Panc1 (cell line): ENCODE results near the gene NHEJ1. TPM values are rescaled to one million over a fixed set of nuclear protein-coding genes. Genes with fewer than 3 reads are reported as not detected.

Experiments
- ATAC-seq: fragments of 200-7000 bp; cut with Tn5 transposase; 2 replicates; pipeline ENCODE4 v1.9.1; 2020; ENCODE audit warnings: mild to moderate bottlenecking, moderate library complexity
- BruUV-seq: library from RNA; stranded (reverse); fragments of 400-500 nt; replicated peaks from 2 replicates; lab custom pipeline; 2021; lab: Mats Ljungman, UMichigan
- CTCF ChIA-PET: fragments of 300-600 bp; sonication (Branson Sonifier 250); formaldehyde crosslinking; loops from one replicate; lab custom pipeline; 2022; ENCODE audit warnings: antibody characterized with exemption; lab: Charles Lee
- POLR2A ChIA-PET: fragments of 300-600 bp; sonication (Branson Sonifier 250); formaldehyde crosslinking; loops from one replicate; lab custom pipeline; 2022; ENCODE audit warnings: antibody characterized with exemption; lab: Charles Lee
- DNase-seq: peaks from one replicate; pipeline ENCODE4 v3.0.0-alpha.2; 2010; ENCODE audit warnings: low read depth, low spot score
- H3K27ac ChIP-seq: 2 replicates; pipeline ENCODE4 v1.5.1; 2011; ENCODE audit warnings: mild to moderate bottlenecking, low read length, inconsistent platforms
- H3K27me3 ChIP-seq: fragments of 200-500 bp; sonication (Bioruptor generic); 2 replicates; pipeline ENCODE4 v1.6.0; 2014; ENCODE audit warnings: low read length, inconsistent platforms; ENCODE audit not compliant: control insufficient read depth, insufficient read depth
- H3K36me3 ChIP-seq: fragments of 200-500 bp; sonication (Bioruptor generic); 2 replicates; pipeline ENCODE4 v1.5.1; 2014; ENCODE audit warnings: inconsistent platforms, mild to moderate bottlenecking, low read length, moderate library complexity; ENCODE audit not compliant: control insufficient read depth, insufficient read depth
- H3K4me1 ChIP-seq: 2 replicates; pipeline ENCODE4 v1.5.1; 2011; ENCODE audit warnings: inconsistent platforms, mild to moderate bottlenecking, low read length, moderate library complexity; ENCODE audit not compliant: control insufficient read depth, insufficient read depth
- H3K4me3 ChIP-seq, 2 experiments: 2 replicates each; pipeline ENCODE4 v1.5.1; 2011 to 2012; ENCODE audit warnings: low read depth in 2 of 2, low read length in 2 of 2, mild to moderate bottlenecking in 2 of 2, inconsistent platforms in 1 of 2, moderate library complexity in 1 of 2
- H3K9me3 ChIP-seq: fragments of 200-500 bp; sonication (Bioruptor generic); 2 replicates; pipeline ENCODE4 v1.5.1; 2014; ENCODE audit warnings: low read depth, mild to moderate bottlenecking, inconsistent platforms, low read length, moderate library complexity; ENCODE audit not compliant: control insufficient read depth, insufficient read depth
- POLR2AphosphoS5 ChIP-seq: IDR thresholded peaks from 2 replicates; pipeline ENCODE4 v1.6.1; 2012; ENCODE audit warnings: mild to moderate bottlenecking, low read depth, low read length, moderate library complexity
- SIN3A ChIP-seq: IDR thresholded peaks from 2 replicates; pipeline ENCODE4 v1.6.1; 2012; ENCODE audit warnings: low read depth, mild to moderate bottlenecking, low read length, moderate library complexity, borderline replicate concordance; ENCODE audit not compliant: insufficient read depth
- TCF7L2 ChIP-seq: IDR thresholded peaks from 2 replicates; pipeline ENCODE4 v1.6.1; 2011; ENCODE audit warnings: mild to moderate bottlenecking, low read depth, low read length, inconsistent platforms
- in situ Hi-C: cut with HindIII; loops from 2 replicates; pipeline ENCODE4 v1.10.0; 2016; ENCODE audit warnings: low sequenced_read_pairs, low pct_unique_long_range_greater_than_20kb
- intact Hi-C: fragments of 100-400 bp; cut with micrococcal nuclease; formaldehyde crosslinking; loops from one replicate; pipeline ENCODE4 v1.10.0; 2022; ENCODE audit not compliant: unreplicated experiment
- total RNA-seq: library from RNA; stranded (reverse); gene quantifications from one replicate; pipeline ENCODE4 v1.2.1, GENCODE V29; 2021; ENCODE audit not compliant: unreplicated experiment
- TF ChIP-seq, protein P1 (sequence below): fragments of 450-650 bp; IDR thresholded peaks from 2 replicates; pipeline ENCODE4 v1.5.1; 2017; ENCODE audit warnings: mild to moderate bottlenecking
- TF ChIP-seq, protein P2 (sequence below), 2 experiments: IDR thresholded peaks; 2 replicates each; pipeline ENCODE4 v1.6.1; 2011 to 2012; ENCODE audit warnings: low read depth in 2 of 2, control low read depth in 1 of 2, low read length in 1 of 2, mild to moderate bottlenecking in 1 of 2, moderate library complexity in 1 of 2; ENCODE audit not compliant: insufficient read depth in 1 of 2

NHEJ1 gene
- total RNA-seq, 1 experiment from 2014 or later, result 18.2 TPM

- intact Hi-C loops, result loop anchor here (5.0 to 10.0 kb wide), 3 partner anchors 60 to 248 kb away; partner anchors contain the start of gene PTPRN
- DNase-seq, result no peak
- no TSS peak for BruUV-seq
- ATAC-seq, result 0 out of 2 replicates have a peak, but pooled peaks have one; percentile 2
- Histone ChIP-seq H3K4me1 (peaks cover 21% of the 10 kb centered on the region), H3K27me3 (peaks cover 18% of the 10 kb centered on the region), H3K36me3 (no peaks in the 10 kb centered on the region), H3K27ac (no peak overlapping the region), H3K9me3 (no peaks in the 10 kb centered on the region), H3K4me3 (peak overlapping the region; percentile 0 to 37; a peak in 2 of 4 replicates)
- TF ChIP-seq, protein P1, sequence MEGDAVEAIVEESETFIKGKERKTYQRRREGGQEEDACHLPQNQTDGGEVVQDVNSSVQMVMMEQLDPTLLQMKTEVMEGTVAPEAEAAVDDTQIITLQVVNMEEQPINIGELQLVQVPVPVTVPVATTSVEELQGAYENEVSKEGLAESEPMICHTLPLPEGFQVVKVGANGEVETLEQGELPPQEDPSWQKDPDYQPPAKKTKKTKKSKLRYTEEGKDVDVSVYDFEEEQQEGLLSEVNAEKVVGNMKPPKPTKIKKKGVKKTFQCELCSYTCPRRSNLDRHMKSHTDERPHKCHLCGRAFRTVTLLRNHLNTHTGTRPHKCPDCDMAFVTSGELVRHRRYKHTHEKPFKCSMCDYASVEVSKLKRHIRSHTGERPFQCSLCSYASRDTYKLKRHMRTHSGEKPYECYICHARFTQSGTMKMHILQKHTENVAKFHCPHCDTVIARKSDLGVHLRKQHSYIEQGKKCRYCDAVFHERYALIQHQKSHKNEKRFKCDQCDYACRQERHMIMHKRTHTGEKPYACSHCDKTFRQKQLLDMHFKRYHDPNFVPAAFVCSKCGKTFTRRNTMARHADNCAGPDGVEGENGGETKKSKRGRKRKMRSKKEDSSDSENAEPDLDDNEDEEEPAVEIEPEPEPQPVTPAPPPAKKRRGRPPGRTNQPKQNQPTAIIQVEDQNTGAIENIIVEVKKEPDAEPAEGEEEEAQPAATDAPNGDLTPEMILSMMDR, result no peak
- TF ChIP-seq, protein P2, sequence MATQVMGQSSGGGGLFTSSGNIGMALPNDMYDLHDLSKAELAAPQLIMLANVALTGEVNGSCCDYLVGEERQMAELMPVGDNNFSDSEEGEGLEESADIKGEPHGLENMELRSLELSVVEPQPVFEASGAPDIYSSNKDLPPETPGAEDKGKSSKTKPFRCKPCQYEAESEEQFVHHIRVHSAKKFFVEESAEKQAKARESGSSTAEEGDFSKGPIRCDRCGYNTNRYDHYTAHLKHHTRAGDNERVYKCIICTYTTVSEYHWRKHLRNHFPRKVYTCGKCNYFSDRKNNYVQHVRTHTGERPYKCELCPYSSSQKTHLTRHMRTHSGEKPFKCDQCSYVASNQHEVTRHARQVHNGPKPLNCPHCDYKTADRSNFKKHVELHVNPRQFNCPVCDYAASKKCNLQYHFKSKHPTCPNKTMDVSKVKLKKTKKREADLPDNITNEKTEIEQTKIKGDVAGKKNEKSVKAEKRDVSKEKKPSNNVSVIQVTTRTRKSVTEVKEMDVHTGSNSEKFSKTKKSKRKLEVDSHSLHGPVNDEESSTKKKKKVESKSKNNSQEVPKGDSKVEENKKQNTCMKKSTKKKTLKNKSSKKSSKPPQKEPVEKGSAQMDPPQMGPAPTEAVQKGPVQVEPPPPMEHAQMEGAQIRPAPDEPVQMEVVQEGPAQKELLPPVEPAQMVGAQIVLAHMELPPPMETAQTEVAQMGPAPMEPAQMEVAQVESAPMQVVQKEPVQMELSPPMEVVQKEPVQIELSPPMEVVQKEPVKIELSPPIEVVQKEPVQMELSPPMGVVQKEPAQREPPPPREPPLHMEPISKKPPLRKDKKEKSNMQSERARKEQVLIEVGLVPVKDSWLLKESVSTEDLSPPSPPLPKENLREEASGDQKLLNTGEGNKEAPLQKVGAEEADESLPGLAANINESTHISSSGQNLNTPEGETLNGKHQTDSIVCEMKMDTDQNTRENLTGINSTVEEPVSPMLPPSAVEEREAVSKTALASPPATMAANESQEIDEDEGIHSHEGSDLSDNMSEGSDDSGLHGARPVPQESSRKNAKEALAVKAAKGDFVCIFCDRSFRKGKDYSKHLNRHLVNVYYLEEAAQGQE (IDR thresholded peaks at IDR 0.05; ENCODE audit: insufficient read depth in 1 of 2, low read depth in 2 of 2, low read length in 1 of 2), result peak in 1 of 2 experiments; percentile 44; a peak in 1 of 4 replicates
- TF ChIP-seq POLR2AphosphoS5, result no peak
- no peak for TF ChIP-seq TCF7L2
- TF ChIP-seq SIN3A, result no peak
- CTCF ChIA-PET, result interaction anchor here (1.2 to 1.4 kb wide), 3 partner anchors 27 to 62 kb away, joined by 3 to 7 read pairs (median 4); no protein-coding TSS in a partner anchor
- POLR2A ChIA-PET, result no interaction called here
- in situ Hi-C loops, result no loop called here
Observed at GRCh38 chr2:219056896-219057708, 103.5 kb downstream of the NHEJ1 start.

DNA sequence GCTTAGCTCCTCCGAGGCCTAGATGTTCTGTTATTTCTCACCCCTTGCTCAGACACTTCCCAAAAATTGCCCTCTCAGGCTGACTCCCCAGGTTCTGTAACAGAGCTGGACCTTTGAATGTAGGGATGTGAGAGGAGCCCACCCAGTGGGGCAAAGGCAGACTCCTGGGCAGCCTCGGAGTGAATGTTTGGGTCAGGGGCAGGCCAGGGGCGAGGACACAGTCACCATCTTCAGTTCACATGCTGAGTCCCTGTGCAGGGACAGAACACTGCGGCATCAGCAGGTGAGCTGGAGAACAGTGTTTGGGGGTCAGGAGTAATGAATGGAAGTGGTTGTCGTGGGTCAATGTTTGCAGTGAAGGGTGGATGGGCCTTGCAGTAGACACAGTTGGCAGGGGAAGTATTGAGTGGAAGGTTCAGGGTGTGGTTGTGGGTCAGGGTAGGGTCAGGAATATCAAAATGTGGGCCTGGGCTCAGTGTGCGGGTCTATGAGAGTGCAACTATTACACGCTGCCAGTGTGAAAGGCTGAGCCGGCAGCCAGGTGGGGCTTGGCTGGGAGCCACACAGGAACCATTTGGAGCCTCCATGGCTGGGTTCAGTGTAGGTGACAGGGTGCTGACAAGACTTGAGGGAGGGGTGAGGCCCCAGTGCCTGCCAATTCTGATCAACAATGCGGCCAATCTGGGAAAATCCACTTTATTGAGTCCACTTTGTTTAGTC, 104.3 kb downstream of the NHEJ1 start:
- H3K9me3 ChIP-seq, result no peaks in the 10 kb centered on the region
- ChIA-PET POLR2A (no interaction called here), CTCF (interaction anchor here (1.2 to 1.4 kb wide), 3 partner anchors 26 to 99 kb away, joined by 3 to 4 read pairs (median 3); no protein-coding TSS in a partner anchor)
- DNase-seq (no peak), ATAC-seq (no peak)
- no peak for TF ChIP-seq POLR2AphosphoS5
- no peak for TF ChIP-seq SIN3A
- TF ChIP-seq, protein P2 (IDR thresholded peaks at IDR 0.05; ENCODE audit: insufficient read depth in 1 of 2, low read depth in 2 of 2, low read length in 1 of 2), result no peak
- TF ChIP-seq TCF7L2, result no peak
- TF ChIP-seq, protein P1, result no peak
- in situ Hi-C loops, result no loop called here
- intact Hi-C loops, result loop anchor here (5.0 to 10.0 kb wide), 3 partner anchors 61 to 248 kb away; partner anchors contain the start of gene PTPRN
- H3K27me3 ChIP-seq, result peaks cover 10% of the 10 kb centered on the region
- no TSS peak for BruUV-seq
- no peak overlapping the region for H3K4me3 ChIP-seq
- H3K4me1 ChIP-seq, result peaks cover 18% of the 10 kb centered on the region
- H3K36me3 ChIP-seq, result no peaks in the 10 kb centered on the region
- no peak overlapping the region for H3K27ac ChIP-seq
